ENCODE measurements around the gene CCNI. TPM values are rescaled to one million over a fixed set of nuclear protein-coding genes. Genes with fewer than 3 reads are reported as not detected.

Gene CCNI
- total RNA-seq, 1 experiment from 2014 or later: 208 TPM

- Histone ChIP-seq H3K4me3 (replicated peaks in 1 of 2; ENCODE audit: low read depth in 1 of 2, low read length in 2 of 2) (no peak overlapping the region), H2AFZ (ENCODE audit: low read depth, low read length, poor library complexity, severe bottlenecking) (no peak overlapping the region), H3K36me3 (ENCODE audit: control insufficient read depth in 1 of 2, insufficient read depth in 2 of 2, low read length in 2 of 2) (peaks cover 6 to 13% of the 10 kb centered on the region in 2 experiments; a peak in 2 of 4 replicates), H3K4me1 (ENCODE audit: control insufficient read depth in 1 of 2, insufficient read depth in 2 of 2, low read length in 2 of 2) (no peaks in the 10 kb centered on the region), H3K79me2 (ENCODE audit: insufficient read depth, low read length) (no peaks in the 10 kb centered on the region), H3K9ac (ENCODE audit: low read length) (no peak overlapping the region), H4K20me1 (ENCODE audit: insufficient read depth) (no peaks in the 10 kb centered on the region), H3K27ac (ENCODE audit: low read depth, low read length) (no peak overlapping the region), H3K4me2 (ENCODE audit: low read length) (no peak overlapping the region), H3K9me2 (ENCODE audit: insufficient read depth) (no peaks in the 10 kb centered on the region), H3K27me3 (ENCODE audit: insufficient read depth, low read length) (no peaks in the 10 kb centered on the region), H3K9me3 (ENCODE audit: control insufficient read depth in 1 of 2, insufficient read depth in 1 of 2, low read depth in 1 of 2, low read length in 2 of 2) (no peaks in the 10 kb centered on the region)
- CTCF ChIA-PET: no interaction called here
- ATAC-seq (no peak), DNase-seq (ENCODE audit: low read depth, low spot score) (no peak)
- intact Hi-C loops (cut with micrococcal nuclease): no loop called here
- POLR2A ChIA-PET: no interaction called here
- no peak for TF ChIP-seq ATF3 (IDR thresholded peaks at IDR 0.05)
- no peak for TF ChIP-seq TCF7L2 (IDR thresholded peaks at IDR 0.05; ENCODE audit: borderline replicate concordance, extremely low read depth, insufficient read depth, insufficient read length)
- no peak for TF ChIP-seq POLR2A (IDR thresholded peaks at IDR 0.05; ENCODE audit: borderline replicate concordance, extremely low read depth, insufficient read depth, insufficient read length)
- no peak for TF ChIP-seq CEBPB (IDR thresholded peaks at IDR 0.05; ENCODE audit: low read depth)
- TF ChIP-seq ELF1 (IDR thresholded peaks at IDR 0.05; ENCODE audit: borderline replicate concordance, low read depth): no peak
- no peak for TF ChIP-seq REST (IDR thresholded peaks at IDR 0.05; ENCODE audit: low read depth)
- no peak for TF ChIP-seq EZH2phosphoT487 (IDR thresholded peaks at IDR 0.05; ENCODE audit: borderline replicate concordance)
- no peak for TF ChIP-seq ZFX (IDR thresholded peaks at IDR 0.05)
- no peak for TF ChIP-seq MAX (IDR thresholded peaks at IDR 0.05)
- TF ChIP-seq SP1 (IDR thresholded peaks at IDR 0.05; ENCODE audit: low read depth): no peak
- no peak for TF ChIP-seq ZBTB33 (IDR thresholded peaks at IDR 0.05; ENCODE audit: extremely low read depth, insufficient replicate concordance, low read length)
- no peak for TF ChIP-seq EGR1 (IDR thresholded peaks at IDR 0.05; ENCODE audit: low read depth)
- no peak for TF ChIP-seq POLR2AphosphoS5 (IDR thresholded peaks at IDR 0.05; ENCODE audit: low read depth, low read length)
- no peak for TF ChIP-seq CBX3 (IDR thresholded peaks at IDR 0.05; ENCODE audit: low read depth)
- no peak for TF ChIP-seq YY1 (IDR thresholded peaks at IDR 0.05; ENCODE audit: extremely low read depth, insufficient replicate concordance, low read depth, low read length)
- TF ChIP-seq FOSL1 (IDR thresholded peaks at IDR 0.05; ENCODE audit: low read depth): no peak
- BruUV-seq (replicated peaks): no TSS peak
- RAD21 ChIA-PET (ENCODE audit: low non-redundant PET in 1 of 2, low total read pairs in 2 of 2, uncharacterized antibody in 2 of 2, unreplicated experiment in 2 of 2): no interaction called here
Observed at GRCh38 chr4:77023920-77024319, 51.9 kb downstream of the CCNI start.
